Mucosa of descending colon (tissue), 3 donors: Measurements from ENCODE around the gene CLGN. TPM values are rescaled to one million over a fixed set of nuclear protein-coding genes. Genes with fewer than 3 reads are reported as not detected.
A peak's percentile ranks its signal among the peaks of the same experiment; 100 is the strongest.

ENCODE experiments used
- ATAC-seq: fragments of 200-7000 bp; cut with Tn5 transposase; one replicate; pipeline ENCODE4 v1.9.1; 2020; ENCODE audit warnings: mild to moderate bottlenecking, moderate library complexity
- DNase-seq, 3 donors: peaks; one replicate each; pipeline ENCODE4 v3.0.0-alpha.2; 2020
- H3K36me3 ChIP-seq: fragments of 200-600 bp; one replicate; pipeline ENCODE4 v1.8.0; 2021; ENCODE audit warnings: low read depth, mild to moderate bottlenecking
- H3K4me1 ChIP-seq: fragments of 200-600 bp; one replicate; pipeline ENCODE4 v1.8.0; 2021; ENCODE audit warnings: low read depth, mild to moderate bottlenecking
- H3K4me3 ChIP-seq: fragments of 200-600 bp; one replicate; pipeline ENCODE4 v1.8.0; 2021; ENCODE audit warnings: mild to moderate bottlenecking
- H3K9me3 ChIP-seq: fragments of 200-600 bp; one replicate; pipeline ENCODE4 v1.8.0; 2021; ENCODE audit warnings: mild to moderate bottlenecking
- intact Hi-C, 2 donors: fragments of 100-400 bp; cut with DNase I in 1 of 2; cut with micrococcal nuclease in 1 of 2; formaldehyde crosslinking; loops; one replicate each; pipeline versions ENCODE4 v1.11.0 to v1.11.1; 2022; cut with DNase I, micrococcal nuclease
- total RNA-seq, 3 donors: library from RNA; stranded (reverse); fragmentation: NEBNext Ultra II Directional in 2 of 3; extraction: Animal tissue kit (Norgen Biotek cat#: 25700) in 2 of 3; gene quantifications; one replicate each; pipeline versions ENCODE4 v1.2.1 to v1.2.4, GENCODE V29; 2021 to 2023
- TF ChIP-seq, protein P1 (sequence below): fragments of 200-600 bp; IDR thresholded peaks from one replicate; pipeline ENCODE4 v1.8.0; 2022; ENCODE audit warnings: antibody characterized with exemption, mild to moderate bottlenecking
- donor health status: DM: no; HTN: no; CAD: no; lungs with moderate emphysema.
- donor health status: DM: no; HTN: no; CAD: no.
- donor health status: DM: no; HTN: yes; CAD: no.

Gene CLGN
- total RNA-seq, 3 donors from 2014 or later, result 1.5 to 7.9 (median 1.8) TPM

DNA sequence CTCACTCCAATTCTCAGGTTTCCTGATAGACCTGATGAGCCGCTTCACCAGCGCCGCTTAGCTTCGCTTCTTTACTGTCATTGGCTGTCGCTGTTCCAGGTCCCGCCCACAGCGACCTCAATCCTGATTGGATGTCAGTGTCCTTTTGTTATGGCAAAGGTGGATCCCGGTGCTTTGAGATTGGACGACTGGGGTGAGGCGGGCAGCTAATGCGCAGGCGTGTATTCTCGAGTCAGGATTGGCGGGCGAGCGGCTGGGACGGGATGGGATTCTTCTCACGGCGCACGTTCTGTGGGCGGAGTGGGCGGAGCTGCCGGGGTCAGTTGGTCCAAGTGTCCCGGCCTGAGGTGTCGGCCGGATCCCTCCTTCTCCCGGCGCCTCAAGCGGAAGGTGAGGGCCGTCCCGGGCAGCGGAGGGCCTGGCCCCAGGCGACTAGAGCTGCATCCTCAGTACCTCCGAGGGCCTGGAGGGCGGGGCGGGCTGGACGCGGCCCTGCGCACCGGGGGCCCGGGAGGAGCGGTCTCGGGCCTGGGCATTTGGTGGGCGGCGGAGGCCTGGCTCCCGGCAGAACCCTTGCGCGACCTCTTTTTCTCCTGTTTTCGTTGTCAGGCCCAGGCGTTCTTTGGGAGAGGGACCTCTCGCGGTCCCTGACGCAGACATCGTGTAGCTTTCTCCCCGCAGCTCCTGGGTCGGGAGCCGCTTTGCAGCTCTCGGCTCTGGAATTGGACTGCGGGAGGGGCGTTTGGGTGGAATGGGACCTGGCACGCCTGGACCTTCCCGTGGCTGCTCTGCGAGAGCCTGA is 53.9 kb downstream of the CLGN start, which contains the start of gene SCOC:
SCOC (plus strand) TSS at position 319 of the 802 bp plus-strand sequence. CDS start 5,525 bp downstream, outside the sequence.
- intact Hi-C loops, result no loop called here
- ATAC-seq, result peak; percentile 98

GRCh38 chr4:140372751-140373327 is 54.6 kb downstream of the CLGN start:
- DNase-seq, result peak in 1 of 3 donors; percentile 36
- TF ChIP-seq, protein P1, sequence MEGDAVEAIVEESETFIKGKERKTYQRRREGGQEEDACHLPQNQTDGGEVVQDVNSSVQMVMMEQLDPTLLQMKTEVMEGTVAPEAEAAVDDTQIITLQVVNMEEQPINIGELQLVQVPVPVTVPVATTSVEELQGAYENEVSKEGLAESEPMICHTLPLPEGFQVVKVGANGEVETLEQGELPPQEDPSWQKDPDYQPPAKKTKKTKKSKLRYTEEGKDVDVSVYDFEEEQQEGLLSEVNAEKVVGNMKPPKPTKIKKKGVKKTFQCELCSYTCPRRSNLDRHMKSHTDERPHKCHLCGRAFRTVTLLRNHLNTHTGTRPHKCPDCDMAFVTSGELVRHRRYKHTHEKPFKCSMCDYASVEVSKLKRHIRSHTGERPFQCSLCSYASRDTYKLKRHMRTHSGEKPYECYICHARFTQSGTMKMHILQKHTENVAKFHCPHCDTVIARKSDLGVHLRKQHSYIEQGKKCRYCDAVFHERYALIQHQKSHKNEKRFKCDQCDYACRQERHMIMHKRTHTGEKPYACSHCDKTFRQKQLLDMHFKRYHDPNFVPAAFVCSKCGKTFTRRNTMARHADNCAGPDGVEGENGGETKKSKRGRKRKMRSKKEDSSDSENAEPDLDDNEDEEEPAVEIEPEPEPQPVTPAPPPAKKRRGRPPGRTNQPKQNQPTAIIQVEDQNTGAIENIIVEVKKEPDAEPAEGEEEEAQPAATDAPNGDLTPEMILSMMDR, result no peak
- no peaks in the 10 kb centered on the region for H3K9me3 ChIP-seq
- H3K36me3 ChIP-seq, result peaks cover 4% of the 10 kb centered on the region
- ATAC-seq, result peak; percentile 32
- H3K4me1 ChIP-seq, result peaks cover 8% of the 10 kb centered on the region
- intact Hi-C loops, result no loop called here
- H3K4me3 ChIP-seq, result peak overlapping the region; percentile 59

More for the DNA sequence above, 53.9 kb downstream of the CLGN start, which contains the start of gene SCOC:
- Histone ChIP-seq H3K36me3 (peaks cover 4% of the 10 kb centered on the region), H3K9me3 (no peaks in the 10 kb centered on the region), H3K4me3 (peak within 1 kb of the TSS; percentile 59), H3K4me1 (peaks cover 8% of the 10 kb centered on the region)
- TF ChIP-seq, protein P1, result no peak
- peak; percentile 99 to 100 (median 99) for DNase-seq

- intact Hi-C loops, result no loop called here
- no peaks in the 10 kb centered on the region for H3K9me3 ChIP-seq
- no peak overlapping the region for H3K4me3 ChIP-seq
- ATAC-seq, result no peak
- no peak for DNase-seq
- TF ChIP-seq, protein P1, result no peak
- H3K36me3 ChIP-seq, result peaks cover 4% of the 10 kb centered on the region
- H3K4me1 ChIP-seq, result peaks cover 3% of the 10 kb centered on the region
Measured at GRCh38 chr4:140368686-140369085, 58.8 kb downstream of the CLGN start.

- intact Hi-C loops, result no loop called here
- H3K4me1 ChIP-seq, result peaks cover 13% of the 10 kb centered on the region
- no peak overlapping the region for H3K4me3 ChIP-seq
- TF ChIP-seq, protein P1, result no peak
- no peaks in the 10 kb centered on the region for H3K36me3 ChIP-seq
- ATAC-seq (no peak), DNase-seq (no peak)
- no peaks in the 10 kb centered on the region for H3K9me3 ChIP-seq
Measured at GRCh38 chr4:140367738-140368137, 59.7 kb downstream of the CLGN start.

- DNase-seq (no peak), ATAC-seq (peak; percentile 79)
- Histone ChIP-seq H3K36me3 (no peaks in the 10 kb centered on the region), H3K4me3 (no peak overlapping the region), H3K9me3 (no peaks in the 10 kb centered on the region), H3K4me1 (peaks cover 16% of the 10 kb centered on the region)
- intact Hi-C loops, result no loop called here
- TF ChIP-seq, protein P1, result no peak
Measured at GRCh38 chr4:140363558-140363957, 63.9 kb downstream of the CLGN start.
